AG08396 (cell line): ENCODE measurements around the gene PACS2.

Experiments
- DNase-seq: peaks from one replicate; pipeline ENCODE4 v3.0.0; 2012; ENCODE audit warnings: low spot score, mixed read lengths

Gene PACS2

GRCh38 chr14:105386581-105387529, 72.3 kb downstream of the PACS2 start:
- no peak for DNase-seq

GRCh38 chr14:105387530-105387922, 73.0 kb downstream of the PACS2 start:
- no peak for DNase-seq

DNA sequence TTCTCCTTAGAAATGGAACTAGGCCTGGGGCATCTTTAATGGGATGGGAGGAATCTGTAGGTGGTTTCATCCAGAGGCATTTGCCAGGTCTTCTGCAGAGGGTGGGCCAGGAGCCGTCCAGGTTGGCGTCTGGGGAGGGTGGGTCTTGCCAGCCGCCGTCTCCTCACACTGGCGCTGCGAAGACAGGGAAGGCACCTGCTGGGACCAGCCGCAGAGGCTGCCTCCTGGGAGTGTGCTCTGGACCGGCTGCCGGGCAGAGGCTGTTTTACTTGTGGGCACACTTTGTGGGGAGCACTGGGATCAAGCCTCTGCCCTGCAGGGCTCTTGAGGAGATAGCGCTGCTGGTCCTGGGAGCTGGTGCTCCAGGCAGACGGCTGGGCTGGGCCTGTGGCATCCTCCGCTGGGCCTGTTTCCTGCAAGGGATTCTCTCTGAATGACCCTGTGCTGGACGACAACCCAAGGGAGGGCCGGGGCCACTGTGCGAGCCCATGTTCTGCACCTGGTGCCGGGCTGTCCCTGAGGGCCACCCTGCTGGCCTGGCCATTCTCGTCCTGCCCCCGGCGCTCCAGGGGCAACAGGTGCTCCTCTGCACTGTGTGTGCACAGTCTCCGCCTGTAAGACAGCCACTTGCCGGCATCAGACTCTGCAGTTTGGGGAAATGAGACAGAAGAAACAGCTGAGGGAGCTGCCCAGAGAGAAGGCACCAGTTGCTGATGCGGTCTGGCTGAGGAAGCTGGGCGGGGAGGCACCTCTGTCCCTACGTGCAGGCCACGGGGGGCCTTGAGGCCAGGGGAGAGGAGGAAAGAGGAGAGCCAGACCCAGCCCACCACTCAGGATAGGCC, 73.8 kb downstream of the PACS2 start:
- no peak for DNase-seq

DNA sequence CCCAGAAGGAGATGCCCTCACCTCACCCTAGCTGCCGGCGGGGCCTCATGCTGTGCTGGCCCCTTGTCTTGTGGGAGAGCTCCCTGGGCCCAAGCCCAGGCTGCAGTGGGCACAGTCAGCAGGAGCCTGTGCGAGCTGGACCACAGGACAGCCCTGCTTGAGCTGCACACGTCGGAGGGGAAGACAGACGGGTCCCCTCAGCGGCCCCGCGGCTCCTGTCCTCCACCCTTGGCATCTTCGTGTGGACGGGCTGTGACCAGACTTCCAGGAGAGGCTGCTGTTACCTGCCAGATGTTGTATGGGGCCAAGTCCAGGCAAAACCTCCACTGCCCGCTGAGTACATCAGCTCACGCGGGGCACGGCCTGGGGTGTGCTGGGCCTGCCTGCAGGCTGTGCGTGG, 74.4 kb downstream of the PACS2 start:
- DNase-seq, result no peak

DNA sequence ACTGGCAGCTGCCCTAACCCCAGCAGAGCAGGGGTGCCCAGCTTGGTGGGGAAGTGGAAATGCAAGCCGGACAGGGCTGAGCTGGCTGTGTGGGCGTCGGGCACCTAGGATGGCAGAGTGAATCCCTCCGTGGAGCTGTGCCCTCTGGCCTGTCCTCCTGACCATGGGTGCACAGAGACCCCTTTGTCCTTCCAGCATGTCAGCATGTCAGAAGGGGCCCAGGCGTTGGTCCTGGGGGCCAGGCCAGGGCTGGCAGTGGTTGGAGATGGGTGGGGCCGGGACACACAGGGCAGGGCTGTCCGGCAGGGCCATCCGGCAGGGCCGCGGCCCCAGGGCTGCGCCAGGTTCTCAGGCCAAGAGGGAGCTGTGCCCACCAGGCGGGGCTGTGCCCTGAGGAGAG, 75.0 kb downstream of the PACS2 start:
- no peak for DNase-seq

DNA sequence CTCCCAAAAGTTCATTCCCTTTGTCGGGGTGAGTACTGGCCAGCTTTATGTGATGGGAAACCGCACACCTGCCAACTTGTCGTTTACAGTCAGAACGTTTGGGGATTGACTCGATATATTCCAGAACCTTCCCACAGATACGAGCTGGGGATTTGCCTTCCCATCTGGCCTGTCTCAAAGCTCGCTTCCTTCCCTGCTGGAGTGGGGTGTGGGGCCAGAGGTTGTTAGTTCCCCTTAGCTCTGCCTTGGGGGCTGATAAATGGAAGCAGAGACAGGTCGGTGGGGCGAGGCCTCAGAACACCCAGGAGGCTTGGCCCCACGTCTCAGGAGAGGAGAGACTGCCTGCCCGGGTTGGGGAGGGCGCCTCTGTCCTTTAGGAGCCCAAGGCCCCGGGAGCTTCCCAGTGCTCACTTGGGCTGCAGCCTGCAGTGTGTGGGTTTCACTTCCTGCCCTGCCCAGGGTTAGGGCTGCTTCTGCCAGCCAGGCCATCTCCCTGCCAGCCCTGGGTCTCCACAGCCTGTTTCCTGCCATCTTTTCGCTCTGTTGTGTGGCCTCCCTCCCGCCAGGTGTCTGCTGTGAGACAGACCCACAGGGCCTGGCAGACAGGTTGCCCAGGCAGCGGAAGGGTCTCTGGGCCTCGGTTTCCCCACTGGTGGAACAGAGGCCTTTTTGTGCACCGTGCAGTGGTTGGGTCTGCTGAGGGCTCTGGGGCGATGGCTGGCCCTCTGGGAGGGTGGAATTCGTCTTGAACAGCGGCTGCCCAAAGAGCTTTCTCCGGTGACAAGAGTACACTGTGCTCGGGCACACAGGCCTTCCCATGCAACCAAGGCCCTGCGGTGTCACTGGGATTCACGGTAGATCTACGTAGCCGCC, 75.7 kb downstream of the PACS2 start:
- DNase-seq, result no peak

DNA sequence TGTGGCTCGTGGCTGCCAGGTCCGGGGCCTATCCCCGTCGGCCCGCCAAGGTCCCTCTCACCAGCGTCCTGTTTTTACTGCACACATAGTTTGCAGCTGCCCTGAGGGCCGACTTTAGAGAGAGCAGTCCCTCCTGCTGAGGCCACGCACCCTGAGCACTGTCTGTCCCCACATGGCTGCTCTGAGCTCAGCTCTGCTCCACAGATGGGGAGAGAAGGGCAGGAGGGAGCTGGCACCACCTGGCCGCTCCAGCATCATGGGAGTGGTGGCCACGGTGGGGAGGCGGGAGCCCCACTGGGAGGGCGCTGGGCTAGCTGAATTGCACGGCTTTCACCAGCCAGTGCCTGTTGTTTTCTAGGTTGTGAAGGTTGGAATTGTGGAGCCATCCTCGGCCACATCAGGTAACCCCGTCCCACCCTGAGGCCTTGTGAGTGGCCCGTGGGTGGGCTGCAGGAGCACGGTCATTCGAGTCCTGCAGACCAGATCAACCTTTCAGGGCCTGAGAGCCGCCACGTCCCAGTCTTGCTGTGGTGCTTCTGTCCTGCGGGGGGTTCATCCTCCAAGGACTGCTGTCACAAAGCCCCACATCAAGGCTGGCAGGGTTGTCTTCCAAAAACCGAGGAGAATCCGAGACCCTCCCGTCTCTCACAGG, 76.4 kb downstream of the PACS2 start:
- no peak for DNase-seq

GRCh38 chr14:105391541-105391940, 77.0 kb downstream of the PACS2 start:
- DNase-seq, result no peak

GRCh38 chr14:105392131-105393090, 77.9 kb downstream of the PACS2 start:
- no peak for DNase-seq

DNA sequence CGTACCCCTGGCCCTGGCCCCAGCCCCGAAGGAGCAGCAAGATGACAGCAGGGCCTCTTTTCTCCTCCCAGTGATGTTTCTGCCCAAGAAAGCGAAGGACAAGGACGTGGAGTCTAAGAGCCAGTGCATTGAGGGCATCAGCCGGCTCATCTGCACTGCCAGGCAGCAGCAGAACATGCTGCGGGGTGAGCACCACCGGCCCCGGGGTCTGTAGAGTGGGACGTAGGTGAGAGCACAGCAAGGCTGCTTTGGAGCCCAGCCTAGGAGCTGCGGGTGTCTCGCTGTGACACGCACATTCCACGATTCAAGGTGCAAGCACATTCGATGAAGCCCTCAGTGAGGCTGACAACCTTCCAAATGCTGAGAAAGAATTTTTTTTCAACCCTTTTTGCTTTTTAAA, 78.6 kb downstream of the PACS2 start:
- no peak for DNase-seq

DNA sequence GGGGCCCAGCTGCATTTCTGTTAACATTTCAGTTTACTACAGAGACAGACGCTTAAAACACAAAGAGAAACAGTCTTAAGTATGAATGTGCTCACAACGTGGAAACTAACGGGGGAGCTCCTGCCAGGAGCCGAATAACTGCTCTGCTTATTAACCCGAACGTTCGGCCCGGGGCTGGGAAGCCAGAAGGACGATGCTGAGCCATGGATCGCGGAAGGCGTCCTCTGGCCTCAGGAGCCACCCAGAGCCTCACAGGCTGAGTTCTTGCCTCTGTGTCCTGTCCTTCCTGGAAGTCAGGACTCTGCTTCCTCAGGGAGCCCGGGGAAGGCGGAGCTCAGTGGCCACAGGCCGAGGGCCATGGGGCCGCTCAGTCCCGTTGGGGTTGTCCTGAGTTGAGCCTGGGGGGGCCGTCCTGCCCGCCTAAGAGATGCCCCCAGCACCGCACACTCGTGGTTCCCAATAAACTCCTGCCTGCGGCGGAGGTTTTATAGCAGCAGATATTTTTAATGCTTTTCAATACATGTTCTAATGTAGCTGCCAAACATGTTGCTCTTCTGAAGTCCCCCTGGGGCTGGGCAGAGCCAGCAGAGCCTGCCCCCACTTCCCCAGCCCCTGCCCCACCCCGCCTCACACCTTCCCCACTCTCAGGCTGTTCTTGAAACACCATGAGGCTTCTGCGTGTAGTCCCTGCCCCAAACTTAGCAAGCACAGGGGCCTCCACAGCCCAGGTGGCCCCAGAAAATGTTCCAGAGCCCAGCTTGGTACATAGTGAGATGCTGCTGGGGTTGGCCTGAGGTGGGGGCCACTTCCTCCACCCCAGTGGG, 80.4 kb downstream of the PACS2 start:
- no peak for DNase-seq

- no peak for DNase-seq
These were observed 80.9 kb downstream of the PACS2 start for GRCh38 chr14:105395538-105395854.

DNA sequence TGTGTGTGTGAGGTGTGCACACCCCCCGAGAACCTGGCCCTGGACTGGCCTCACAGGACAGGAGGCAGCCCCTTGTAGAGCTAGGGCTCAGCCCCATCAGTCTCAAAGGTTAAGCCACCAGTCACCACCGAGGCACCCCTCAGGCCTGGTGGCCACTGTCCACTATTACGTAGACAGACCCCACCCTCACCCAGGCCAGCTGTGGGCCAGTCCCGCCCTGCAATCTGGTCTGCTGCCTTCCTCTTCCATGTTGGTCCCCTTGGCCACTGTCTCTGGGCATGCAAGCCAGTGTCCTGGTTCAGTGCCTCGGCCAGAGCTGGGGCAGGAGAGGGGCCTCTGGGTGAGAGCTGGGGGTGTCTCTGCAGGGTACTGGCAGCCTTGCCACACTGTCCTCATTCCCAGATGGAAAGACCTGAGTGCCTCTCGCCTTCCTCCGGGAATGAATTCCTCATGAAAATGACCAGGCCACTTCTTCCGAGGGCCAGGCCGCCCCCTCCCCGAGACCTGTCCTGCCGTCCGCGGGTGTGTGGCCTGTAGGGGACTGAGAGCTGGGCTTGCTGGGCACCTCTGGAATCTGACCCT, 82.9 kb downstream of the PACS2 start:
- DNase-seq, result no peak

GRCh38 chr14:105398044-105398725, 83.6 kb downstream of the PACS2 start, which contains the start of gene TEX22:
TEX22 (plus strand) TSS chr14:105398538; CDS start chr14:105399341, 803 bp downstream.
- peak; percentile 97 for DNase-seq

DNA sequence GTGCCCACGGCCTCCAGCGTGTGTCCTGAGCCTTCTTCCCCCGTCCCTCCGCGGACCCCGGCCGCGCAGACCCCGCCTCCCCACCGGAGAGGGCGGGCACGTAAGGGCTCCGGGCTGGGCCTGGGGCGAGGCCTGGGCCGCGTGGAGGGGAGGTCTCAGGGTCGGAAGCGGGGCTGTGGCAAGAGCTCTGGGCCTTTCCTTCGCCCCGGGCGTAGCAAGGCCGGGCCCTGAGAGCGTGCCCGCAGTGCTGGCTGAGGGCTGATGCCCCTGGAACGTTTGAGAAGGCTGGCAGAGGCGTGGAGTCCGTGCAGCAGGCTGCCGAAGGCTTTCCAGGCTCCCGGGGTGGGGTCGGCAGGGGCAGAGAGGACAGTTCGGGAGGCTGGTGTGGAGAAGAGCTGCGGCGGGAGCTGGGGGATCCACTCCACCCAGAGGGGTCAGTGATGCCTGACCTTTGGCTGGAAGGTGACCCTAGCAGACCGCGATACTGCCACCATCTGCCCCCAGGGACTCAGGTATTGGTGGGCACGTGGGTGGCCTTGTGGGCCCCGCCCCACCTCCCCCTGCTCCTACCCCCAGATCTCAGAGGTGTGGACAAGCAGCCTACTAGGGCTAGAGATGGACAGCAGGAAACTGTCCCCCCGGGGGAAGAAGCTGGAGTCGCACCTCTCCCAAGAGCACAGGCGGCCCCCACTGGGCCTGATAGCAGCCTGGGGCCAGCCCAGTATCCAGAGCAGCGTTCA, 84.3 kb downstream of the PACS2 start:
- no peak for DNase-seq

- no peak for DNase-seq
These were observed 84.9 kb downstream of the PACS2 start for GRCh38 chr14:105399466-105399775.

- no peak for DNase-seq
These were observed 85.5 kb downstream of the PACS2 start for GRCh38 chr14:105400016-105400415.

DNA sequence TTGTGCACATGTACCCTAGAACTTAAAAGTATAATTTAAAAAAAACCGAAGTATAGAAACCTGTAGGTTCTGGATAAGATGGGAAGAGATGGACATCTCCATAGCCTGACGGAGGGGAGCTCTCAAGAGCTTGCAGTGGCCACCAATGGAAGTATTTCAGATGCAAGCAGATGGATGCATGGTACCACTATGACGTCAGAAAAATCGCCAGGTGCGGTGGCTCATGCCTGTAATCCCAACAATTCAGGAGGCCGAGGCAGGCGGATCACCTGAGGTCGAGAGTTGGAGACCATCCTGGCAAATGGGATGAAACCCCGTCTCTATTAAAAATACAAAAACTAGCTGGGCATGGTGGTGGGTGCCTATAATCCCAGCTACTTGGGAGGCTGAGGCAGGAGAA, 87.2 kb downstream of the PACS2 start:
- no peak for DNase-seq
